OCI-LY7 (cell line): Measurements from ENCODE around the gene GIPC3. TPM values are rescaled to one million over a fixed set of nuclear protein-coding genes. Genes with fewer than 3 reads are reported as not detected.

Source experiments
- BruUV-seq: library from RNA; stranded (reverse); fragments of 400-500 nt; replicated peaks from 2 replicates; lab custom pipeline; 2021; lab: Mats Ljungman, UMichigan
- CTCF ChIA-PET: fragments of 300-600 bp; sonication (Branson Sonifier 250); formaldehyde crosslinking; loops from one replicate; lab custom pipeline; 2022; ENCODE audit warnings: antibody characterized with exemption; ENCODE audit not compliant: unreplicated experiment; lab: Charles Lee
- POLR2A ChIA-PET: fragments of 300-600 bp; sonication (Branson Sonifier 250); formaldehyde crosslinking; loops from one replicate; lab custom pipeline; 2022; ENCODE audit warnings: antibody characterized with exemption; lab: Charles Lee
- DNase-seq: peaks from one replicate; pipeline ENCODE4 v3.0.0-alpha.2; 2015; ENCODE audit warnings: low spot score
- H2AFZ ChIP-seq: fragments of 200-600 bp; sonication (generic), shearing (Covaris generic); 2 replicates; pipeline ENCODE4 v1.6.1; 2014; ENCODE audit warnings: mild to moderate bottlenecking, antibody characterized with exemption, low read length, moderate library complexity
- H3K27ac ChIP-seq: fragments of 200-600 bp; sonication (generic); 2 replicates; pipeline ENCODE4 v1.5.1; 2014; ENCODE audit warnings: mixed run types, low read depth, mild to moderate bottlenecking, moderate library complexity, low read length, inconsistent platforms; ENCODE audit not compliant: poor library complexity, severe bottlenecking
- H3K36me3 ChIP-seq: fragments of 200-600 bp; sonication (generic); 2 replicates; pipeline ENCODE4 v1.6.1; 2014; ENCODE audit warnings: mild to moderate bottlenecking, antibody characterized with exemption, low read length, moderate library complexity, mixed read lengths; ENCODE audit not compliant: insufficient read depth
- H3K4me1 ChIP-seq: fragments of 200-600 bp; sonication (generic); 2 replicates; pipeline ENCODE4 v1.5.1; 2014; ENCODE audit warnings: mild to moderate bottlenecking, low read length; ENCODE audit not compliant: insufficient read depth, poor library complexity, severe bottlenecking
- H3K4me2 ChIP-seq: fragments of 200-600 bp; sonication (generic); 2 replicates; pipeline ENCODE4 v1.6.1; 2014; ENCODE audit warnings: mild to moderate bottlenecking, low read length
- H3K4me3 ChIP-seq: fragments of 200-600 bp; sonication (generic); 2 replicates; pipeline ENCODE4 v1.5.1; 2014; ENCODE audit warnings: mild to moderate bottlenecking, low read depth, low read length; ENCODE audit not compliant: poor library complexity, severe bottlenecking
- H3K79me2 ChIP-seq: fragments of 200-600 bp; sonication (generic); 2 replicates; pipeline ENCODE4 v1.6.1; 2016; ENCODE audit warnings: low read depth, mild to moderate bottlenecking, low read length, moderate library complexity, mixed read lengths; ENCODE audit not compliant: insufficient read depth
- H3K9me2 ChIP-seq: fragments of 200-600 bp; sonication (generic); 2 replicates; pipeline ENCODE4 v1.6.1; 2016; ENCODE audit warnings: mild to moderate bottlenecking, low read length, mixed read lengths; ENCODE audit not compliant: insufficient read depth
- H3K9me3 ChIP-seq: fragments of 200-600 bp; sonication (generic); 2 replicates; pipeline ENCODE4 v1.6.1; 2014; ENCODE audit warnings: mild to moderate bottlenecking, mixed run types, low read length, mixed read lengths
- H4K20me1 ChIP-seq: fragments of 200-600 bp; sonication (generic); 2 replicates; pipeline ENCODE4 v1.6.1; 2014; ENCODE audit warnings: mild to moderate bottlenecking, antibody characterized with exemption, low read length, moderate library complexity, mixed read lengths; ENCODE audit not compliant: insufficient read depth
- EZH2phosphoT487 ChIP-seq: fragments of 200-600 bp; sonication (generic); IDR thresholded peaks from 2 replicates; pipeline ENCODE4 v1.6.1; 2018; ENCODE audit warnings: low read depth, borderline replicate concordance, mild to moderate bottlenecking, mixed run types, antibody characterized with exemption, low read length, moderate library complexity, mixed read lengths
- intact Hi-C: fragments of 100-400 bp; cut with micrococcal nuclease; formaldehyde crosslinking; loops from one replicate; pipeline ENCODE4 v1.10.0; 2022; ENCODE audit not compliant: unreplicated experiment
- total RNA-seq, 2 experiments: library from RNA; depleted of rRNA in 1 of 2; stranded (reverse); fragments of >200 nt in 1 of 2; shearing (Covaris generic) in 1 of 2; gene quantifications; 2 replicates each; pipeline ENCODE4 v1.2.3, GENCODE V29; 2014 to 2022
- TF ChIP-seq, protein P1 (sequence below): fragments of 200-600 bp; sonication (generic); conservative IDR thresholded peaks from 2 replicates; pipeline ENCODE4 v1.5.1; 2014; ENCODE audit warnings: mild to moderate bottlenecking, antibody characterized with exemption, low read length, moderate library complexity, mixed read lengths

The GIPC3 gene
- total RNA-seq, 2 experiments from 2014 or later = not detected

DNA sequence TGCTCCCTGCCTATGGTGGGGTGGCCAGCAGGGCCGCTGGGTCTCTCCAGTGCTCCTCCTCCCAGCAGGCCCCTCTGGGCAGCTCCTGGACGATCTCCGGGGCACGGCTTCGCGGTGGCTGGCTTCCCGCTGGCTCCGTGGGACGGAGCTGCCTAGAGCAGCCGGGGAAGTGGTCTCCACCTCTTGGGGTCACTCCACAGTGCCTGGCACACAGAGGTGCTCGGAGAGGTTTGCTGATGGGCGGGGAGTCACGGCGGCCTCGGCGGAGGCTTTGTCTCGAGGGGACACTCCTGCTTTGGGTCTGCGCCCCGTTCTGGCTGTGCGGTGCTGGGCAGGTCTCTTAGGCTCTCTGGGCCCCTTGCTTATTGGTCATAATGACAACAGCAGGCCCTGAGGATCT, 51.2 kb downstream of the GIPC3 start:
- Histone ChIP-seq H2AFZ (no peak overlapping the region), H3K27ac (no peak overlapping the region), H3K4me3 (no peak overlapping the region), H3K36me3 (no peaks in the 10 kb centered on the region), H3K9me3 (no peaks in the 10 kb centered on the region), H3K4me2 (no peak overlapping the region), H3K79me2 (no peaks in the 10 kb centered on the region), H3K9me2 (no peaks in the 10 kb centered on the region), H3K4me1 (no peaks in the 10 kb centered on the region), H4K20me1 (no peaks in the 10 kb centered on the region)
- CTCF ChIA-PET = interaction anchor here (1.2 kb wide), 1 partner anchor 9 kb away, joined by 4 read pairs; no protein-coding TSS in a partner anchor
- BruUV-seq = no TSS peak
- TF ChIP-seq, protein P1, sequence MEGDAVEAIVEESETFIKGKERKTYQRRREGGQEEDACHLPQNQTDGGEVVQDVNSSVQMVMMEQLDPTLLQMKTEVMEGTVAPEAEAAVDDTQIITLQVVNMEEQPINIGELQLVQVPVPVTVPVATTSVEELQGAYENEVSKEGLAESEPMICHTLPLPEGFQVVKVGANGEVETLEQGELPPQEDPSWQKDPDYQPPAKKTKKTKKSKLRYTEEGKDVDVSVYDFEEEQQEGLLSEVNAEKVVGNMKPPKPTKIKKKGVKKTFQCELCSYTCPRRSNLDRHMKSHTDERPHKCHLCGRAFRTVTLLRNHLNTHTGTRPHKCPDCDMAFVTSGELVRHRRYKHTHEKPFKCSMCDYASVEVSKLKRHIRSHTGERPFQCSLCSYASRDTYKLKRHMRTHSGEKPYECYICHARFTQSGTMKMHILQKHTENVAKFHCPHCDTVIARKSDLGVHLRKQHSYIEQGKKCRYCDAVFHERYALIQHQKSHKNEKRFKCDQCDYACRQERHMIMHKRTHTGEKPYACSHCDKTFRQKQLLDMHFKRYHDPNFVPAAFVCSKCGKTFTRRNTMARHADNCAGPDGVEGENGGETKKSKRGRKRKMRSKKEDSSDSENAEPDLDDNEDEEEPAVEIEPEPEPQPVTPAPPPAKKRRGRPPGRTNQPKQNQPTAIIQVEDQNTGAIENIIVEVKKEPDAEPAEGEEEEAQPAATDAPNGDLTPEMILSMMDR = no peak
- TF ChIP-seq EZH2phosphoT487 = no peak
- POLR2A ChIA-PET = no interaction called here
- intact Hi-C loops = no loop called here
- DNase-seq = no peak

DNA sequence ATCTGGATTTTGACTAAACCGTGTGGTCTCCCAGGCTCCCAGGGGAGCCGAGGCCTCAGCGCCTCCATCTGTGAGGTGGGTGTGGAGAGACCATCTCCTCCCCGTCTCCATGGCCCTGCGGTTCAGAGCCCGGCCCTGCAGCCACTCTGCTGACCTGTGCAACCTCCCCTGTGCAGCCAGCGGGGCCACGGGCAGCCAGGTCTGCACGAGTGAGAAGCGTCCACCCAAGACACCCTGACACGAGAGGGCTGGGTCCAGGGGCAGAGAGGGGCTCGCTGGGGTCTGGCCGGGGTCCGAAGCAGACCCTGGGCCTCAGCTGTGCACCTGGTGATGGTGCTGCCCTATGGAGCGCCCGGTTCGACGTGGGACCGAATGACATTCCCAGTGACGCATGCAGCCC, 51.7 kb downstream of the GIPC3 start:
- no peak for DNase-seq
- TF ChIP-seq EZH2phosphoT487 = no peak
- TF ChIP-seq, protein P1 = no peak
- Histone ChIP-seq H3K36me3 (no peaks in the 10 kb centered on the region), H3K9me2 (no peaks in the 10 kb centered on the region), H4K20me1 (no peaks in the 10 kb centered on the region), H3K4me2 (no peak overlapping the region), H3K4me1 (no peaks in the 10 kb centered on the region), H3K27ac (no peak overlapping the region), H3K9me3 (no peaks in the 10 kb centered on the region), H3K4me3 (no peak overlapping the region), H3K79me2 (no peaks in the 10 kb centered on the region), H2AFZ (no peak overlapping the region)
- BruUV-seq = no TSS peak
- POLR2A ChIA-PET = no interaction called here
- intact Hi-C loops = no loop called here
- CTCF ChIA-PET = interaction anchor here (1.2 kb wide), 1 partner anchor 10 kb away, joined by 4 read pairs; no protein-coding TSS in a partner anchor

DNA sequence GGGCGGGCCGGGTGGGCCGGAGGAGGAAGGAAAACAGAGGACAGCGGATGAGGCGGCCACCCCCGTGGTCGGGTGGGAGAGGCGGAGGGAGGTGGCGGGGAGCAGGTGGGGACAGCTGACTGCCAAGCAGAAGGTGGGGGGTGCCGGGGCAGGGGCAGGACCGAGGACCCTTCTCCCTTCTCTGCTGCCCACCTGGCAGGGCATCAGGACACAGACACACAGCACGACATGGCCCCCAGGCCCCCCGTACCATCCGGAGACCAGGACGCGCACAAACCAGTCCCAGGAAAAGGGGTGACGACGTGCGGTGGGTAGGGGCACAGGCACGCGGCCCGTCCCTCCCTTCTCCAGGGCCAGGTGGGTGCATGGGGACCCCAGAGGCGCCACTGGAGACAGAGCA, 52.3 kb downstream of the GIPC3 start:
- Histone ChIP-seq H3K9me3 (no peaks in the 10 kb centered on the region), H2AFZ (no peak overlapping the region), H3K4me2 (no peak overlapping the region), H3K4me3 (no peak overlapping the region), H3K36me3 (no peaks in the 10 kb centered on the region), H3K27ac (no peak overlapping the region), H3K79me2 (no peaks in the 10 kb centered on the region), H3K4me1 (no peaks in the 10 kb centered on the region), H3K9me2 (no peaks in the 10 kb centered on the region), H4K20me1 (no peaks in the 10 kb centered on the region)
- DNase-seq = no peak
- no TSS peak for BruUV-seq
- POLR2A ChIA-PET = no interaction called here
- no peak for TF ChIP-seq EZH2phosphoT487
- TF ChIP-seq, protein P1 = no peak
- CTCF ChIA-PET = no interaction called here
- intact Hi-C loops = no loop called here
